GM21723 (cell line): ENCODE results near the gene RNASET2.
A peak's percentile ranks its signal among the peaks of the same experiment; 100 is the strongest.

Experiments used
- ATAC-seq: cut with Tn5 transposase; IDR thresholded peaks from one replicate; pipeline ENCODE4 v1.9.1; 2021; ENCODE audit warnings: mild to moderate bottlenecking, moderate library complexity; ENCODE audit not compliant: unreplicated experiment

RNASET2 gene

DNA sequence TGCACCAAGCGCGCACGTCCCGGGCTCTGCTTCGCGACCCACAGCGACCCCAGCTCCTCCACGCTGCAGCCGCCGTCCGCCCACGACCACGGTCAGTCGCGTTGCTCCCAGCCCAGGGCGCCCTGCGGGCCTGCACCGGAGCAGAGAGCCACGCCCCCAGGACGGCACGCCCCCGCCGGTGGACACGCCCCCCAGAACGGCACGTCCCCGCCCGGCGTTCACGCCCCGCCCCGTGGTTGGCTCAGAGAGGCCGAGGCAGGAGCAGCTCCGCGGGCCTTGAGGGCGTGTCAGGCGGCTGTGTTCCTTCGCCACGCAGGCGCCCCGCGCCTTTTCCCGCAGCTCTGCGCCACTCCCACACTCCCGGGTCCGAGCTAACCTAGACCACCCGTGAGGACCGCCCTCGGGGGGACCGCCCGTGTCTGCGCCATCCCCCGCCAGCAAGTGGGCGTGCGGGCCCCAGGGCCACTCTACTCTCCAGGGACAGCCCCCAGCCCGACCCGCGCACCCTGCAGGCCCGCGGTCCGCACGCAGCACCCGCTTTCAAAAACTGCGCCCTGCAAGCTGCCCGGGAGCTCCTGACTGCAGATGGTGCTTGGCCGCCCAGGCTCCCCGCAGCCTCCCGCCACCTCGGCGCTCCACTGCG is at the start of gene RNASET2:
Gene RNASET2, minus strand, starts transcription at position 107 of the 643 bp plus-strand sequence. CDS start 368 bp downstream, outside the sequence.
- ATAC-seq = peak; percentile 77

DNA sequence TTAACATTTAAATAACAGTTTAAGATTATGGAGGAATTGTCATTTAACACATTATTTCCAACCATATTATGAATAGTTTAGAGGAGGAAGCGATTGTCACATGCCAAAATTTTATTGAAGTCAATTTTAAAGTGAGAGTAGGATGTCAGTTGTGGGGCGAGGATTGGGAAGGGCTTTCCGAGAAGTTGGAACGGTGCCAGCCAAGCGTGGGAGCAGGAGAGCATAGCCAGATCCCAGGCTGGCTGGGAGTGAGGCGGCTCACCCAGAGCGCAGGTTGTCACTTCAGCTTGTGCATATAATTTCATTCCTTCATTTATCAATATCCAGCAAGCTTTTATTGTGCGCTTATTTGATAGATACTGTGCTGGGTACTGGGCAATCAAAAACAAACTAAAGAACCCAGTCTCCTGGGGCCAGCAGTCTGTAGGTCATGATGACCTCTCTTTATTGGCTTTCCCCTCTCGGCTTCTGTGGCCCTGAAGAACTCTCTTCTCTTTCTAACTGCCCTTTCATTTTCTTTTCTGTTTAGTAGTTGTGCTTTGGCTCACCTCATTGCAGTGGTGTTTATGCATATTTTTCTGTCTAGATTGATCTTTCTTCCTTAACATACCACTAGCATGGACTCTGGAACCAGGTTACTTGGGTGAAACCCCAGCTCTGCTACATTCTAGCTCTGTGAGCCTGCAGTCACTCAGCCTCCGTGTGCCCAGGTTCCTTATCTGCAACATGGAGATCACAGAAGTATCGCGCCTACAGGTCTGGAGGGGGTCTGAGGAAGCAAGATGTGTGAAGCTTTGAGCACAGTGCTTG is 49.2 kb upstream of the RNASET2 start:
- ATAC-seq = no peak

GRCh38 chr6:167000759-167001158 is 44.4 kb upstream of the RNASET2 start:
- no peak for ATAC-seq

DNA sequence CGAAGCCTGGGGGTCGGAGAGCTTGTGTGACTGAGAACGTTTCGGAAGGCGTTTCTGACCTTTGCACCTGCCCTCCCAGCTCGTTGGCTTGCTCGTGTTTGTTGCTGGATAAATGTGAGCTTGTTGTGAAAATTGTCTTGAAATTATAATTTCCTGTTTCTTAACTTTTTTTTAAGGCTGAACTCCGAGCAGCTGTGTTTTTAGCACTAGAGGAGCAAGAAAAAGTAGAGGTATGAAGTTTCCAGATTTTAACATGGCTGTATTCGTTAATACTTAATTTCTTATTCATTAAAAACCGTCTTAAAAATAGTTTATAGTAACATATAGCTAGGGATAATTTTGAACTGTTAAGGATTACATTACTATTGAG is 43.5 kb upstream of the RNASET2 start:
- ATAC-seq = no peak

DNA sequence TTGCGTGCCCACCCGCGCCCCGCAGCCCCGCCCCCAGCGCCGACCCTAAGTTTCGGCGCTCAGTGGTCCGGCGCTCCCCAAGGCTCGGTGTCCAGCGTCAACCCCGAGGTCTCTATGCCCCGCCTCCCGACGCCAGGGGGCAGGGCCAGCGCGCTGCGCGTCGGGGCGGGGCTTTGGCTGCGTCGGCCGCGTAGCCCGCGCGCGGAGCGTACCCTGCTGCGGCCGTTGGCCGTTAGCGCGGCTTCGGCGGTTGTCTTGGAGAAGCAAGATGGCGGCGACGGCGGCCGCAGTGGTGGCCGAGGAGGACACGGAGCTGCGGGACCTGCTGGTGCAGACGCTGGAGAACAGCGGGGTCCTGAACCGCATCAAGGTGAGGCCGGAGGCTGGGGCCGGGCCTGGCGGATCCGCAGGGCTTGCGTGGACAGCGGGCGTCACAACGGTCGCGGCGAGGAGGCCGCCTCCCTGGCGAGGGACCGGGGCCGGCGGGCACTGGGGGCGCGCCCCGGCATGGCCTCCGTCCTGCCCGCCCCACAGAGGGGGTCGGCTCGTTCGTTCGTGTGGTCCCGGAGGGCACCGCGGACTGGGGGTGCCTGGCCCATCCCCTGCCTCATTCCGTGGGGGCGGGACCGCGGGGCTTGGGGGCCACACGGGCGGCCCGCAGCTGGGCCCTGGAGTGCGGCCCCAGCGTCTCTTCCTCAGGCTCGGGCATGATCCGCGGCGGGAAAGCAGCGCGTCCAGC is 43.0 kb upstream of the RNASET2 start, which contains the start of gene CEP43:
Gene CEP43, plus strand, starts transcription at position 253 of the 739 bp plus-strand sequence. Its CDS starts 16 bp downstream, at position 269.
- peak; percentile 92 for ATAC-seq

DNA sequence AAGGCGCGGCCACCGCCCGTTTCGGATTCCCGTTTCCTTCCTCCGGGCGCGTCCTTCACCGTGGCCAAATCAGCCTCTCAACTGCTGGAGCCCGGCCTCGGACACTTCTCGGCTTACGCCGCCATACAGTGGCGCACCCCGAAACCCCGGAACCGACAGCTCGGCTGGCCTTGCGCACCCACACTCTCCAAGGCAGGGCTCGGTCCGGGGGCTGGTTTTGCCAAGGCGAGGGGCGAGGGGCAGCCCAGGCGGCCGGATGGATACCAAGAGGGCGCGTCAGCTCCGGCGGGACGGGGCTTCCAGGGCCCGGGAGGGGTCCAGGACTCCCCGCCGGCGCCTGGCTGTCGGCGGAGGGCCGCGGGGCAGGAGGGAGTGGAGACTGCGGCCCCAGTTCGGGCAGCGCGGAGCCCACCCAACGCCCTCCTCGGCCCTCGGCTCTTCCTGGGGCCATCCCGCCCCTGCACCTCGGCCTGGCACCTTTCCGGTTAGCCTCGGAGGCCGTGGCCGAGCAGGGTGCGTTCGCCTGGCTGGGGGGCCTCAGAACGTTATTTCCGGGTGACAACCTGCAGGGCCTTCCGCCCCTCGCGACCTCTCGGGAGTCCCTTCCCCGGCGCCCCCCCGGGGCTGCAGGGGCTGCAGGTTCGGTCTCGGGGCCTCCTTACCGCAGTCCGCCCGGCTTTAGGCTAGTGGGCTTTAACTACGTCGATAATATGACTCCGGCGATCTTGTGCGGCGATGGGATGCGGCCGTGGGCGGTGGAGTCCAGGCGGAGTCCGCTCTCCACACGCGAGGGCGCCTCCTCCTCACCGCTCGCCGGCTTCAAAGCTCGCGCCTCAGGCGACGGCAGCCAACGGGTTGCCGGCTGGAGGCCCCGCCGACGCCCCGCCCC is 42.1 kb upstream of the RNASET2 start:
- peak; percentile 12 for ATAC-seq

- peak; percentile 40 for ATAC-seq
These were observed 41.5 kb upstream of the RNASET2 start for GRCh38 chr6:166997768-166998255.

GRCh38 chr6:166997348-166997747 is 41.0 kb upstream of the RNASET2 start:
- no peak for ATAC-seq

DNA sequence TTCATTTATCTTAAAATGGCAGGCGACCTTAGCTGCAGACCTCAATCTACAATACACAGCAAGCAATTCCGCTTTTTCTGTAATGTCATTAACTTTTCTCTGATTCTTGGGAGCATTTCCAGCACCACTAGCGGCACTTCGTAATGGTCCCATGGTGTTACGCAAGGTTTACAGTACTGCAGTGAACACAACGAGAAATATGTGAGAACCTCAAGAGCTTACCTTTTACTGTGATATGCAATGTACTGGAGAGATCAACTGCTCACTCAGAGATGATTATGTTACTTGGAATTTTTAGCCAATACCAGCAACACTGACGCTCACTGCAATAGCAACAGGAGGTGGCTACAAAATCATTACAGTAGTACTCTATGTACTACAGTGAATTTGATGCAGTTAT is 40.1 kb upstream of the RNASET2 start:
- ATAC-seq = no peak

DNA sequence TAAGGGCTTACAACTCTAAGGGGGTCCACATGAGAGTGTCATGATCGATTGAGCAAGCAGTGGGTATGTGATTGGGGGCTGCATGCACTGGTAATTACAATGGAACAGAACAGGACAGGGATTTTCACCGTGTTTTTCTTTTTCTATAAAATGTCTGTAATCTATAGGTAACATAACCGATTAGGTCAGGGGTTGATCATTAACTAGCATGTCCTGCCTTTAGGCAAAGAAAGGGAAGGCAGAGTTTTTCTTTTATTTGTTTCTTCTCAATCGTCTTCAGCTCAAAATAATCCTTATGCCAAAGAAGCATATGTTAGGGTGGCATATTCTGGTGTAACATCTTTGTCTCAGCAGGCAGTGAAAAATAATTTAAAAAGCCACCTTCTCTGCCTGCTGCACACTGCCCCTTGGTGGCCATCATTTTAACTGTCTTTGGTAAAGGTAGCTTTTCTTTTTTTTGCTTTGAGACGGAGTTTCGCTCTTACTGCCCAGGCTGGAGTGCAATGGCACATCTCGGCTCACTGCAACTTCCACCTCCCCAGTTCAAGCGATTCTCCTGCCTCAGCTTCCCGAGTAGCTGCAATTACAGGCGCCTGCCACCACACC is 33.2 kb upstream of the RNASET2 start:
- ATAC-seq = peak; percentile 74

- no peak for ATAC-seq
These were observed 32.4 kb upstream of the RNASET2 start for GRCh38 chr6:166988674-166989201.

DNA sequence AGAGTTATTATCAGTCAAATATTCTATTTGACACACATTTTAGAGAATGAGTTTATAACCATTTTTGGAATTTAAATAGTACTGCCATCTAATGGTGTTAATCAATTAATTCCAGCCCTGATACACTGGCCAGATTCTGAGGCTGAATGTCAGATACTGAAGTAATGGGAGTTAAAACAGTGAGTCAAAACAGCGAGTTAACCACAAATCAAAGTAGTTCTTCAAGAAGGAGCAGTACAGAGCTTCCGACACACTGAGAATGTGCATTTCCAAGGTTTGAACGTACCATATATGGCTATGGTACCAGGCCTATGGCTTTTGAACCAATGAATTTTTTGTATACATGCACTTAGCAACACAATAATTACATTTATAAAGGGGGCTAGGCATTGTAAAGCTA is 31.6 kb upstream of the RNASET2 start:
- ATAC-seq = no peak

DNA sequence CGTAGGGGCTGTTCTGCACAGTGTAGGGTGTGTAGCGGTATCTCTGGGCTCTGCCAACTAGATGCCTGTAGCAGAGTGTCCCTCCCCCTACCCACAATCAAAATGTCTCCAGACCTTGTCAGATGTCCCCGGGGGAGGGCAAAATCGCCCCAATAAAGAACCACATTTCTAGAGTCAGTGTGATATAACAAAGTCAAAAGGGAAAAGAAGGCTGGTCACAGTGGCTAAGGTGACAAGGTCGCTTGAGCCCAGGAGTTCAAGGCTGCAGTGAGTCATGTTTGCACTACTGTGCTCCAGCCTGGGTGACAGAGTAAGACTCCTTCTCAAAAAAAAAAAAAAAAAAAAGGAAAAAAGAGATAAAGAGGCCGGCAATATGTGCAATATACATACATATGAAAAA is 31.1 kb upstream of the RNASET2 start:
- no peak for ATAC-seq

- no peak for ATAC-seq
These were observed 24.4 kb upstream of the RNASET2 start for GRCh38 chr6:166980738-166981137.

DNA sequence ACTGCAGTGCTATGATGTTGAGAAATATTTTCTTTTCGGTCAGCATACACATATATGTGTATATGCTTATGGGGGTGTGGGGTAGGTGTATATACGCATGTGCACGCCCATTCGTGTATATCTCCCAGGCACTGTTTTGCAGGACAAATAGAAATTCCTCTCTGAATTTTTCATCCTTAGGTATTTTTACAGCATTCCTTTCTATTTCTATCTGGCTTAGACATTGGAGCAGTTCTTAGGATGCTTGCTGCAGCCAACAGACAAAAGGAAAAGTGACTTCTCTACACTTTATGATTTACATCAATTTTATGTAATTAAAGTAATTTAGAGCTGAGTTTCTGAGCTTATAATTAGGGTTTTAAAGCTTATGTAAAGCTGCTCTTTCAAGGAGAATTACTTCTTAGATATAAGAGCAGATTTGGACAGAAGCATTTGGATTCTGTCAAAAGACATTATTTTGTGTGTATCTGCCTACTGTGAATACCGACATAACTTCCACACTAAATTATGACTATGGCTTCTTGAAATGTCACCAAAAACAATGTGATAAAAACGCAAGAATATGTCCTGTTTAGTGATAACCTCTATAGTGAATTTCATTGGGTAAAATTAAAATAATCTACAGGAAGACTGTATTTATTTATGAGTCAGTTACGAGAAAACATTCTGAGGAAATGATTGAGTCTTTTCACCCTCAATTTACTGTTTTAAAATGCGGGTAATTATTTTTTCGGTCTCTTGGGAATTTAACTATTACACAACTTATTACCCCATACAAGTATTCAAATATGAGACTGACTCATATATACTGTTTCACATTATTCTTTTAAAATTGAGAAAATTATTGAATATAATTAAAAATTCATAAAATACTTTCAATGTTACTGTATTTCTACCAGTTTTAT is 21.5 kb upstream of the RNASET2 start:
- no peak for ATAC-seq

DNA sequence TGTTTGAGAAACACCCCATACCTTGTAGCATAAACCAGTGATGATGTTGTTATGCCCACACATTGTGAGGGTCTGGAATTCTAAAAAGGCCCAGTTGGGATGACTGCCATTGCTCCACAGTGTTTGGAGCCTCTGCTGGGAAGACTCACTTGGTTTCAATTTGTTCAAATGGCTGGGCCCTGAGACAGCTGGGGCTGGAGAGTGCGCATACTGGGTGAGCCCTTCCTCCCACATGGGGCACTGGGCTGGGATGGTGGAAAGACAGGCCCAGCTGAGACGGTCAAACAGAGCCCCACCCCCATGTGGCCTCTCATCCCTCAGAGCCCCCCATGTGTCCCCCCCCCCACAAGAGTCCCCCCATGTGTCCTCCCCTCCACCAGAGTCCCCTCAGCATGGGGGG is 20.3 kb upstream of the RNASET2 start:
- no peak for ATAC-seq

GRCh38 chr6:166972101-166972500 is 15.8 kb upstream of the RNASET2 start:
- ATAC-seq = no peak

- no peak for ATAC-seq
These were observed 14.9 kb upstream of the RNASET2 start for GRCh38 chr6:166971271-166971670.

- ATAC-seq = no peak
These were observed 14.4 kb upstream of the RNASET2 start for GRCh38 chr6:166970776-166971175.
